GM12872 (cell line): ENCODE results near the gene RBM8A.

Experiments
- CTCF ChIP-seq: IDR thresholded peaks from 3 replicates; pipeline ENCODE4 v1.5.1; 2011; ENCODE audit warnings: low read depth, mild to moderate bottlenecking, low read length, moderate library complexity; ENCODE audit not compliant: insufficient read depth

RBM8A gene

GRCh38 chr1:145927063-145927886 lies at the start of gene RBM8A:
TSS of gene RBM8A (minus strand) at chr1:145927484. CDS start at chr1:145927426, 58 bp downstream.
- peak; percentile 75 for TF ChIP-seq CTCF

- TF ChIP-seq CTCF = no peak
Measured at GRCh38 chr1:145977016-145977415, 49.7 kb upstream of the RBM8A start.

- TF ChIP-seq CTCF = no peak
Measured at GRCh38 chr1:145975216-145975615, 47.9 kb upstream of the RBM8A start.

GRCh38 chr1:145974721-145975120 lies 47.4 kb upstream of the RBM8A start:
- TF ChIP-seq CTCF = no peak

GRCh38 chr1:145972580-145972979 lies 45.3 kb upstream of the RBM8A start:
- TF ChIP-seq CTCF = no peak

GRCh38 chr1:145967288-145967687 lies 40.0 kb upstream of the RBM8A start:
- TF ChIP-seq CTCF = no peak

GRCh38 chr1:145965119-145965744 lies 37.9 kb upstream of the RBM8A start:
- no peak for TF ChIP-seq CTCF
